Left lung (tissue), 10 donors: Measurements from ENCODE around the gene MACROD2. TPM values are rescaled to one million over a fixed set of nuclear protein-coding genes. Genes with fewer than 3 reads are reported as not detected.

Experiments
- ATAC-seq: fragments of 200-7000 bp; cut with Tn5 transposase; one replicate; pipeline ENCODE4 v1.9.1; 2020; ENCODE audit warnings: moderate library complexity
- DNase-seq, 4 donors: peaks; one replicate each; pipeline ENCODE4 v3.0.0-alpha.2; 2013 to 2020
- H3K27ac ChIP-seq, 2 donors: fragments of 200-600 bp; sonication (generic) in 1 of 2; one replicate each; pipeline versions ENCODE4 v1.5.0 to v1.8.0; 2020 to 2021
- H3K27me3 ChIP-seq, 2 donors: fragments of 200-600 bp; sonication (generic) in 1 of 2; one replicate each; pipeline versions ENCODE4 v1.5.0 to v1.8.0; 2020 to 2021
- H3K36me3 ChIP-seq, 2 donors: fragments of 200-600 bp; sonication (generic) in 1 of 2; one replicate each; pipeline versions ENCODE4 v1.5.0 to v1.8.0; 2020 to 2021
- H3K4me1 ChIP-seq, 2 donors: fragments of 200-600 bp; one replicate each; pipeline ENCODE4 v1.8.0; 2021
- H3K4me3 ChIP-seq, 2 donors: fragments of 200-600 bp; sonication (generic) in 1 of 2; one replicate each; pipeline versions ENCODE4 v1.5.0 to v1.8.0; 2020 to 2021; ENCODE audit warnings: mild to moderate bottlenecking in 1 of 2
- H3K9me3 ChIP-seq, 2 donors: fragments of 200-600 bp; sonication (generic) in 1 of 2; one replicate each; pipeline versions ENCODE4 v1.5.0 to v1.8.0; 2020 to 2021
- intact Hi-C, 2 donors: fragments of 100-400 bp; cut with DNase I; formaldehyde crosslinking; loops; one replicate each; pipeline versions ENCODE4 v1.11.2 to v1.14.2; 2022
- polyA plus RNA-seq, 6 donors: library from polyadenylated mRNA; unstranded; fragments of 120-200 nt; gene quantifications; one replicate each; pipeline ENCODE4 v1.2.1, GENCODE V29; 2013; ENCODE audit not compliant: insufficient read length in 6 of 6
- total RNA-seq, 2 donors: library from RNA; stranded (reverse); fragmentation: NEBNext Ultra II Directional; extraction: Animal tissue kit (Norgen Biotek cat#: 25700); gene quantifications; one replicate each; pipeline ENCODE4 v1.2.1, GENCODE V29; 2021
- TF ChIP-seq, protein P1 (sequence below), 2 donors: fragments of 200-600 bp; sonication (generic) in 1 of 2; IDR thresholded peaks; one replicate each; pipeline versions ENCODE4 v1.5.0 to v1.8.0; 2021; ENCODE audit warnings: antibody characterized with exemption in 2 of 2
- donor health status: DM: no; HTN: yes; CAD: no.
- donor health status: DM: no; HTN: no; CAD: no.

Gene MACROD2
- total and polyA plus RNA-seq, 8 donors = 6.1 to 23.6 (median 8.9) TPM

GRCh38 chr20:14064921-14065320, 69.6 kb downstream of the MACROD2 start:
- intact Hi-C loops = no loop called here
- H3K4me3 ChIP-seq = no peak overlapping the region
- H3K27ac ChIP-seq = no peak overlapping the region
- H3K36me3 ChIP-seq = no peaks in the 10 kb centered on the region
- H3K4me1 ChIP-seq = no peaks in the 10 kb centered on the region
- no peak for ATAC-seq
- no peaks in the 10 kb centered on the region for H3K27me3 ChIP-seq
- H3K9me3 ChIP-seq = no peaks in the 10 kb centered on the region
- TF ChIP-seq, protein P1, sequence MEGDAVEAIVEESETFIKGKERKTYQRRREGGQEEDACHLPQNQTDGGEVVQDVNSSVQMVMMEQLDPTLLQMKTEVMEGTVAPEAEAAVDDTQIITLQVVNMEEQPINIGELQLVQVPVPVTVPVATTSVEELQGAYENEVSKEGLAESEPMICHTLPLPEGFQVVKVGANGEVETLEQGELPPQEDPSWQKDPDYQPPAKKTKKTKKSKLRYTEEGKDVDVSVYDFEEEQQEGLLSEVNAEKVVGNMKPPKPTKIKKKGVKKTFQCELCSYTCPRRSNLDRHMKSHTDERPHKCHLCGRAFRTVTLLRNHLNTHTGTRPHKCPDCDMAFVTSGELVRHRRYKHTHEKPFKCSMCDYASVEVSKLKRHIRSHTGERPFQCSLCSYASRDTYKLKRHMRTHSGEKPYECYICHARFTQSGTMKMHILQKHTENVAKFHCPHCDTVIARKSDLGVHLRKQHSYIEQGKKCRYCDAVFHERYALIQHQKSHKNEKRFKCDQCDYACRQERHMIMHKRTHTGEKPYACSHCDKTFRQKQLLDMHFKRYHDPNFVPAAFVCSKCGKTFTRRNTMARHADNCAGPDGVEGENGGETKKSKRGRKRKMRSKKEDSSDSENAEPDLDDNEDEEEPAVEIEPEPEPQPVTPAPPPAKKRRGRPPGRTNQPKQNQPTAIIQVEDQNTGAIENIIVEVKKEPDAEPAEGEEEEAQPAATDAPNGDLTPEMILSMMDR (IDR thresholded peaks at IDR 0.05) = no peak
- no peak for DNase-seq

DNA sequence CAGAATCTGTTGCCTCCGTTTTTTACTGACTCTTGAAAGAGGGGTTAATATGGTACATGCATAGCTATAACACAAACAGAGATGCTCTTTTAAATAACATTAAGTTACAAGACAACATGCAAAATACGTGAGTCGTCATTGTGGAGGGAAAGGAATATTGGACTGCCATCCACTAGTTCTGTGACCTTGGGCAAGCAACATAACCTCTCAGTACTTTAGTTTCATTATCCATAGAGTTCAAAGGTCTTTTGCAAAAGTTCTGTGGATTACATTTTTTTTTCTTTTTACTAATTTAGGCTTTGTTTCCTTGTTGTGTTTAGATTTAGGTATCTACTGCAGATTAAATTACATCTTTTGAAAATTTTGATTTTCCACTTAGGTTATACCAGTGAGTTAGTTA, 70.5 kb downstream of the MACROD2 start:
- DNase-seq (no peak), ATAC-seq (no peak)
- TF ChIP-seq, protein P1 (IDR thresholded peaks at IDR 0.05) = no peak
- Histone ChIP-seq H3K36me3 (no peaks in the 10 kb centered on the region), H3K4me3 (no peak overlapping the region), H3K27ac (no peak overlapping the region), H3K27me3 (no peaks in the 10 kb centered on the region), H3K9me3 (no peaks in the 10 kb centered on the region), H3K4me1 (no peaks in the 10 kb centered on the region)
- intact Hi-C loops = no loop called here

- H3K4me1 ChIP-seq = no peaks in the 10 kb centered on the region
- ATAC-seq (no peak), DNase-seq (no peak)
- no peaks in the 10 kb centered on the region for H3K36me3 ChIP-seq
- no peaks in the 10 kb centered on the region for H3K9me3 ChIP-seq
- intact Hi-C loops = no loop called here
- TF ChIP-seq, protein P1 (IDR thresholded peaks at IDR 0.05) = no peak
- no peak overlapping the region for H3K27ac ChIP-seq
- H3K27me3 ChIP-seq = no peaks in the 10 kb centered on the region
- H3K4me3 ChIP-seq = no peak overlapping the region
These were observed 72.3 kb downstream of the MACROD2 start for GRCh38 chr20:14067603-14068002.

- Histone ChIP-seq H3K9me3 (no peaks in the 10 kb centered on the region), H3K36me3 (no peaks in the 10 kb centered on the region), H3K27me3 (no peaks in the 10 kb centered on the region), H3K27ac (no peak overlapping the region), H3K4me1 (no peaks in the 10 kb centered on the region), H3K4me3 (no peak overlapping the region)
- intact Hi-C loops = no loop called here
- ATAC-seq = no peak
- peak in 1 of 4 donors; percentile 6 for DNase-seq
- TF ChIP-seq, protein P1 (IDR thresholded peaks at IDR 0.05) = no peak
These were observed 74.5 kb downstream of the MACROD2 start for GRCh38 chr20:14069796-14070195.

- peaks cover 3 to 5% of the 10 kb centered on the region in 2 donors for H3K4me1 ChIP-seq
- TF ChIP-seq, protein P1 (IDR thresholded peaks at IDR 0.05) = no peak
- intact Hi-C loops = no loop called here
These were observed 98.3 kb downstream of the MACROD2 start for GRCh38 chr20:14093652-14094051.

More at GRCh38 chr20:14093652-14094051, 98.3 kb downstream of the MACROD2 start:
- Histone ChIP-seq H3K27ac (no peak overlapping the region), H3K36me3 (no peaks in the 10 kb centered on the region), H3K9me3 (no peaks in the 10 kb centered on the region), H3K27me3 (no peaks in the 10 kb centered on the region), H3K4me3 (no peak overlapping the region)
- DNase-seq = peak in 2 of 4 donors; percentile 26 to 76
- ATAC-seq = peak; percentile 97
